A673 (cell line): ENCODE data around the gene SULT2B1.
A peak's percentile ranks its signal among the peaks of the same experiment; 100 is the strongest.

Experiments
- CTCF ChIP-seq: fragments of 300-800, 200-600 bp; sonication (generic); conservative IDR thresholded peaks from 2 replicates; pipeline ENCODE4 v1.5.1; 2017; ENCODE audit warnings: low read depth, mild to moderate bottlenecking, antibody characterized with exemption, low read length, moderate library complexity, mixed read lengths
- EZH2 ChIP-seq: fragments of 200-600 bp; sonication (generic); IDR thresholded peaks from 2 replicates; pipeline ENCODE4 v1.6.1; 2017; ENCODE audit warnings: borderline replicate concordance, low read depth, mild to moderate bottlenecking, mixed read lengths, antibody characterized with exemption, low read length; ENCODE audit not compliant: poor library complexity, severe bottlenecking

DNA sequence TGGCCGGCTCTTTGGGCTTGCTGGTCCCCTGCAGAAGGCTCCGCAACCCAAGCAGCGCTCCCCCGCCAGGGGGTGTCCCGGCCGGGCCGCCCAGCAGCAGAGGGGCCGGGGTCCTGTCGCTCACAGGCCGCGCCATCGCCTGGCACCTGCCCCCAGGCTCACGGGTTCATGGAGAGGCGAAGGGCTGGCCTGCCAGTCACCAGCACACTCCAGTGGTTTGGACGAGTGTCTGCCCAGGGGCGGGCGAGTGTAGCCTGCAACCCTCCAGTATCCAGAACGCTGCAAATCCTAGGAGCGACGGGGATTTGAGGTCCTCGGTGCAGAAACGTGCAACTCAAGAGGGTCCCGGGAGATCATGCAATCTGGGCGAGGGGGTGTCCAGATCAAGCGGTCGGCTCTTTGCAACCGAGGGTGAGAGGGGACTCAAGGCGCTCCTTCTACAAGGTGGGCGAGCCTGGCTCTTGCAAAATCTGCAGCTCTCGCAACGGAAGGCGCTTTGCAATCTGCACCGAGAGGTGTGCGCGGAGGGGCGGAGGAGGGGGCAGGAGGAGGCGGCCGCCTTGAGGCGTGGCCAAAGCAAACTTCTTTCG lies 85.0 kb downstream of the SULT2B1 start, which contains the start of gene DBP:
- TF ChIP-seq EZH2 (no peak), CTCF (peak; percentile 22; the same call in 1 of the 2 replicates)
